SK-N-MC (cell line): ENCODE data around the gene LDLRAD2.
"Not testable (repeated sequence)": the region's sequence is repeated elsewhere in the genome, so short reads cannot be mapped to it uniquely, and the experiment has no call there.

Source experiments
- EZH2 ChIP-seq: fragments of 200-600 bp; sonication (generic); IDR thresholded peaks from one replicate; pipeline ENCODE4 v1.6.1; 2017; ENCODE audit warnings: antibody characterized with exemption
- FOXP2 ChIP-seq: optimal IDR thresholded peaks from 2 replicates; pipeline ENCODE3; 2011; ENCODE audit warnings: mild to moderate bottlenecking, moderate library complexity; ENCODE audit not compliant: insufficient read depth; ENCODE audit errors: extremely low read length, control extremely low read depth
- POLR2AphosphoS5 ChIP-seq: IDR thresholded peaks from 2 replicates; pipeline ENCODE4 v1.6.1; 2012; ENCODE audit warnings: mild to moderate bottlenecking, low read depth, low read length, borderline replicate concordance

DNA sequence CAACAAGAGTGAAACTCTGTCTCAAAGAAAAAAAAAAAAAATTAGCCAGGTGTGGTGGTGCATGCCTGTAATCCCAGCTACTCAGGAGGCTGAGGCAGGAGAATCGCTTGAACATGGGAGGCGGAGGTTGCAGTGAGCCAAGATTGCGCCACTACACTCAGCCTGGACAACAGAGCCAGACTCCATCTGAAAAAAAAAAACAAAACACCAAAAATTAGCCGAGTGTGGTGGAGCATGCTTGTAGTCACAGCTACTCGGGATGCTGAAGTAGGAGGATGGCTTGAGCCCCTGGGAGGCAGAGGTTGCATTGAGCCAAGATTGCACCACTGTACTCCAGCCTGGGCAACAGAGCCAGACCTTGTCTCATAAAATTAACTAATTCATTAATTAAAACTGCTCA is 35.1 kb upstream of the LDLRAD2 start:
- TF ChIP-seq POLR2AphosphoS5, EZH2, FOXP2: not testable (repeated sequence)
